Activated naive CD8-positive, alpha-beta T cell treated with anti-CD3 and anti-CD28 coated beads for 36 hours (primary cell): ENCODE data around the gene EVC. TPM values are rescaled to one million over a fixed set of nuclear protein-coding genes. Genes with fewer than 3 reads are reported as not detected.
"Not testable (repeated sequence)": the region's sequence is repeated elsewhere in the genome, so short reads cannot be mapped to it uniquely, and the experiment has no call there.

ENCODE experiments used
- DNase-seq: peaks from one replicate; pipeline ENCODE4 v3.0.0; 2021
- H3K27ac Mint-ChIP-seq: one replicate; pipeline ENCODE4 v1.8.0; 2022; ENCODE audit warnings: mild to moderate bottlenecking, moderate library complexity, mixed read lengths
- H3K27me3 Mint-ChIP-seq: one replicate; pipeline ENCODE4 v1.8.0; 2022; ENCODE audit warnings: mild to moderate bottlenecking, mixed read lengths
- H3K36me3 Mint-ChIP-seq: one replicate; pipeline ENCODE4 v1.8.0; 2021; ENCODE audit warnings: mild to moderate bottlenecking, mixed read lengths
- H3K4me1 Mint-ChIP-seq: one replicate; pipeline ENCODE4 v1.8.0; 2021; ENCODE audit warnings: mixed read lengths
- H3K4me3 Mint-ChIP-seq: one replicate; pipeline ENCODE4 v1.8.0; 2022; ENCODE audit warnings: mild to moderate bottlenecking, moderate library complexity, mixed read lengths
- H3K9me3 Mint-ChIP-seq: one replicate; pipeline ENCODE4 v1.8.0; 2022; ENCODE audit warnings: mixed read lengths
- total RNA-seq, 2 experiments: library from RNA; stranded (reverse); gene quantifications; one replicate each; pipeline ENCODE4 v1.2.3, GENCODE V29; 2021

EVC gene
- total RNA-seq, 2 experiments from 2014 or later: 0.06 to 0.08 TPM

DNA sequence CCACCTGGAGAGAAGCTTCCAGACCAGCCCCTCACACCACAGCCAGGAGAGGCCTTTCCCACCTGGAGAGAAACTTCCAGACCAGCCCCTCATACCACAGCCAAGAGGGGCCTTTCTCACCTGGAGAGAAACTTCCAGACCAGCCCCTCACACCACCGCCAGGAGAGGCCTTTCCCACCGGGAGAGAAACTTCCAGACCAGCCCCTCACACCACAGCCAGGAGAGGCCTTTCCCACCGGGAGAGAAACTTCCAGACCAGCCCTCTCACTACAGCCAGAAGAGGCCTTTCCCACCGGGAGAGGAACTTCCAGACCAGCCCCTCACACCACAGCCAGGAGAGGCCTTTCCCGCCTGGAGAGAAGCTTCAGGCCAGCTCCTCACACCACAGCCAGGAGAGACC is 101.1 kb downstream of the EVC start:
- H3K27ac Mint-ChIP-seq, DNase-seq, H3K27me3 Mint-ChIP-seq, H3K4me1 Mint-ChIP-seq, H3K9me3 Mint-ChIP-seq, H3K4me3 Mint-ChIP-seq, H3K36me3 Mint-ChIP-seq: not testable (repeated sequence)

DNA sequence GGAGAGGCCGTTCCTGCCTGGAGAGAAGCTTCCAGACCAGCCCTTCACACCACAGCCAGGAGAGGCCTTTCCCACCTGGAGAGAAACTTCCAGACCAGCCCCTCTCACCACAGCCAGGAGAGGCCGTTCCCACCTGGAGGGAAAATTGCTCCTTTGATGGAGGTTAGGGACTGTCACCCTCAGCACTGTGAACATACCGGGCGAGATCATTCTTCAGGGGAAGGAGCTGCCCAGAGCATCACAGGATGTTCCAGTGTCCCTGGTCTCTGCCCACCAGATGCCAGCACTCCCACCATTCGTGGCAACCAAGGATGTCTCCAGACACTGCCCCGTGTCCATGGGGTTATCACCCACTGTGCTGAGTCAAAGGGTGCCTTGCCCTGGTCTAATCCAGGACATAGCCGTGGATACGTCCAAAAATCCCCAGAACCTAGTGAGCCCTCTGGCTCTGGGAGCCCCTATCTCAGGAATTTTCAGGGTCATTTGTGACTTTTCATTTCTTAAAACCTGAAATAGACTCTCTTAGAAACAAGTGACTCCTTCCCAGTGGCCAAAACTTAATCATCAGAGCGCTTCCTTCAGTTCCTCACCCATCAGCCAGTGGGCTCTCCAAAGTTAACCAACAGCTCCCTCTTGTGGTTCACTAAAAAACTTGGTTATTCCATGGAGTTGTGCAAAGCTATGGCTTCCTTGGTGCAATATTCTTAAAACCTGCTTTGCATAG is 101.7 kb downstream of the EVC start:
- Mint-ChIP-seq H3K36me3 (no peaks in the 10 kb centered on the region), H3K9me3 (no peaks in the 10 kb centered on the region), H3K4me3 (no peak overlapping the region), H3K27me3 (no peaks in the 10 kb centered on the region), H3K4me1 (no peaks in the 10 kb centered on the region), H3K27ac (no peak overlapping the region)
- DNase-seq: peak; percentile 10

DNA sequence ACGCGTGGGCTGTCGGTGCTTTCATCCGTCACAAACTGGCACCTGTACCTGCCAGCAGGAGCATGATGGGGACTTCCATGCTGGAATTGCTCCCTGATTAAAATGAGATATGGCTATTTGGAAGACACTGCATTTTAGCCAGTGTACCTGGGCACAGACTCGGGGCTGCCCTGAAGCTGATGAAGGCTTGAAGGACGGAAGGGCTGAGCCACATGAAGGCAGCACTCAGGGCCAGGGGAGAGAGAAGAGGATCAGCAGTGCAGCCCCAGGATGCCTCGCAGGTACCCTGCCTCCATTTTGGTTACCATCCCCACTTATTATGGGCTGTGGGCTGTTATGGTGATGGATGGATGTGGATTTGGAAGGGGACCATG is 102.9 kb downstream of the EVC start:
- H3K27ac Mint-ChIP-seq: no peak overlapping the region
- H3K9me3 Mint-ChIP-seq: no peaks in the 10 kb centered on the region
- H3K27me3 Mint-ChIP-seq: no peaks in the 10 kb centered on the region
- H3K4me1 Mint-ChIP-seq: no peaks in the 10 kb centered on the region
- no peaks in the 10 kb centered on the region for H3K36me3 Mint-ChIP-seq
- no peak overlapping the region for H3K4me3 Mint-ChIP-seq
- DNase-seq: no peak

DNA sequence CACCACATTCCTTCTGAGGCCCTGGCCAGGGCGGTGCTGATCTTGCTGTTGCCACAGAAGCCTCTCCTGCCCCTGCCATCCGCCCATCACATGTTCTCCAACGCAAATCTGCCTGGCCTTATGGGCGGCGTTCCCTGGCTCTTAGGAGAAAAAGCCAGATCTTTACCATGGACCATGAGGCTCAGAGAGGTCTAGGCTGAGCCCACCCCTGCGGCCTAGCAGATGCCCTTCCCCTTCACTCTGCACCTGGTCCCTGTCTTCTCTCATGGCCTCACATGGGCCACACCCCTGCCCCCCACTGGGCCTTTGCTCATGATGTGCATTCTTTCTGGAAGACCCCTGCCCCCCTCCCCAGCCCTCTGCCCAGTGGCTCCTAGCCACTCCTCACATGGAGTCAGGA is 103.4 kb downstream of the EVC start:
- Mint-ChIP-seq H3K27me3 (no peaks in the 10 kb centered on the region), H3K27ac (no peak overlapping the region)

DNA sequence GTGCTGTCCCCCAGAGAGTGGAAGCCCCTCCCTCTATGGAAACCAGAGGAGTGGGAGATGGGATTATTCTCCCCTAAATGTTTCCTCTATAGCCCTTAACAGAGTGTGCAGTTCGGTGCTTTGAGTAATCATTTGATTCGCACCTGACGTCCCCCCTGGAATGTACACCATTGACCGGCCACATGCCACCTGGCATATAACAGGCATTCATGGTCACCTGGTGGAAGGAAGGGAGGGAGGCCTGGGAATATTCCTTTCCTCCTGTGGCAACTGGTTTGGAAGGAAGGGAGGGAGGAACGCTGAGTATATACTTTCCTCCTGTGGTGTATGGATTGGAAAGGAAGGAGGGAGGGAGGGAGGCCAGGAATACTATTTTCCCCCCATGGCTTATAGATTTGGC is 104.6 kb downstream of the EVC start:
- no peak overlapping the region for H3K27ac Mint-ChIP-seq

More for the DNA sequence above, 103.4 kb downstream of the EVC start:
- H3K9me3 Mint-ChIP-seq: no peaks in the 10 kb centered on the region
- no peak overlapping the region for H3K4me3 Mint-ChIP-seq
- no peaks in the 10 kb centered on the region for H3K36me3 Mint-ChIP-seq
- no peaks in the 10 kb centered on the region for H3K4me1 Mint-ChIP-seq
- DNase-seq: no peak

DNA sequence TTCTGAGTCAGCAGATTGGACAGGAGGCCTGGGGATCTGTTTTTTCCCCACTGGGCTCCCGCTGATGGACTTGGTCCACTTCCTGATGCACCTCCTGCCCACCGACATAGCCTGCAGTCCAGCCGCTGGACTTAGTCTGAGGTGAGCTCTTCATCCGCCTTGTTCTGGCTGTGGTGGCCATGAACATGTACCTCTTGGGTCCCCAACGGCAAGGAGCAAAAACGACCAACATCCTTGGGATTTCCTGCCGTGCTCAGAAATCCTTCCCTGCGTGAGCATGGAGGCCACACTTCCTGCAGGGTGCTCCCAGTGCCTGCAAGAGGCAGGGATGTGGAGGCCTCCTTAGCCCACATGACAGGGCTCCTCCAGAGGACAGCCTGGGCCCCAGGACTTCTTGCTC is 105.1 kb downstream of the EVC start:
- no peaks in the 10 kb centered on the region for H3K36me3 Mint-ChIP-seq
- H3K27me3 Mint-ChIP-seq: no peaks in the 10 kb centered on the region
- no peak for DNase-seq
- H3K9me3 Mint-ChIP-seq: no peaks in the 10 kb centered on the region
- H3K27ac Mint-ChIP-seq: no peak overlapping the region
- no peaks in the 10 kb centered on the region for H3K4me1 Mint-ChIP-seq
- no peak overlapping the region for H3K4me3 Mint-ChIP-seq

More for the DNA sequence above, 104.6 kb downstream of the EVC start:
- Mint-ChIP-seq H3K9me3 (no peaks in the 10 kb centered on the region), H3K36me3 (no peaks in the 10 kb centered on the region), H3K4me1 (no peaks in the 10 kb centered on the region), H3K4me3 (no peak overlapping the region), H3K27me3 (no peaks in the 10 kb centered on the region)
- DNase-seq: no peak

DNA sequence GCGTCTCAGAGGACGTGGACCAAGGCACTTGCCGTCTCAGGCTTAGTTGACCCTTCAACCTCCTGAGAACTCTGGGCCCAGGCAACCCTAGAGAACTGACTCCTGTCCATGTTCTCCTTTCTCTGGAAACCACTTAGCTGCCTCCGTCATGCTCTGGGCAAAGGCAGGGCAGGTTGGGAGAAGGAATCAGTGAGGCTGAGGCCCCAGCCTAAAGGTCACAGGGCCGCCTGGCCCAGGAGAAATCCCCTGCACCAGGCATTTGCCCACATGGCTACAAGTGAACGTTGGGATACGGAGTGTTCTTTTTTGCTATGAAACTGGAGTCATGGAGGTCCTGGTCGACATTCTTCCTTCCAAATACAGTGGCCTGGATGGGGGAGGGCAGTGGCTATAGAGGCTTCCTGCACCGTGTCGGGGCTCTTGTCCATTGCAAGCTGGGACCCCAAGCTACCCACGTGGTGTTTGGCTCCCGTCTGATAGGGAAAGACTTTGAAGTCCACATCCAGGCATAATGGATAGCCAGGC is 105.9 kb downstream of the EVC start:
- no peak overlapping the region for H3K27ac Mint-ChIP-seq
- DNase-seq: no peak
- H3K9me3 Mint-ChIP-seq: no peaks in the 10 kb centered on the region
- H3K4me1 Mint-ChIP-seq: no peaks in the 10 kb centered on the region
- no peak overlapping the region for H3K4me3 Mint-ChIP-seq
- no peaks in the 10 kb centered on the region for H3K36me3 Mint-ChIP-seq
- no peaks in the 10 kb centered on the region for H3K27me3 Mint-ChIP-seq

DNA sequence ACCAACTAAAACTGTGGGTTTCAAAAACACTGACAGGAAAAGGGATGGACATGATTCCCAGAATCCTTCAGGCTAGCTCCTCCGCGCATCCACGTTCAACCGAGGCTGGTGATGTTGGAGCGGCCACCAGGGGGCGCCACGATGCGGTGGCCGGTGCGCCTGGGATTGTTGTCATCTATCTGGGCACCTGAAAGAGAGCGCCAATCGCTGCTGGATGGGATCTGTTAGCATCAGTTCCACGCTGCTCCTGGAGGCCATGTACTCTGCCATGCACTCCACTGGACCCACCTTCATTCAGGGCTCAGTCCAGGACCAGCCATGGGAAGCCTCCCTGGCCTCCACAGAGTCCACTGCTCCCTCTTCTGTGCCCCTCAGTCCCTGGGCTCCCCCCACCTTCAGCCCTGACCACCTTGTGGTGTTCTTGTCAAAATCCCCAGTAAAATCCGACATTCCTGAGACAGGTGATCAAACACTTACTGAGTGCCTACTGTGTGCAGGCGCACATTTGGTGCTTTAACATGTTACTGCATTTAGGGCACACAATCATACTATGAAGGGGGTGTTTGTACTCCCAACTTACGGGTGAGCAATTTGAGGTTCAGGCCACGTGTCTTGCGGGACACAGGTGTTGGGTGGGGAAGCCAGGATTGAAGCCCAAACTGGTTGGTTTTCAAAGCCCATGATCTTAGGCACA is 110.8 kb downstream of the EVC start:
- Mint-ChIP-seq H3K27ac (no peak overlapping the region), H3K9me3 (no peaks in the 10 kb centered on the region), H3K36me3 (no peaks in the 10 kb centered on the region), H3K27me3 (no peaks in the 10 kb centered on the region), H3K4me3 (no peak overlapping the region), H3K4me1 (peaks cover 2% of the 10 kb centered on the region)
- no peak for DNase-seq

DNA sequence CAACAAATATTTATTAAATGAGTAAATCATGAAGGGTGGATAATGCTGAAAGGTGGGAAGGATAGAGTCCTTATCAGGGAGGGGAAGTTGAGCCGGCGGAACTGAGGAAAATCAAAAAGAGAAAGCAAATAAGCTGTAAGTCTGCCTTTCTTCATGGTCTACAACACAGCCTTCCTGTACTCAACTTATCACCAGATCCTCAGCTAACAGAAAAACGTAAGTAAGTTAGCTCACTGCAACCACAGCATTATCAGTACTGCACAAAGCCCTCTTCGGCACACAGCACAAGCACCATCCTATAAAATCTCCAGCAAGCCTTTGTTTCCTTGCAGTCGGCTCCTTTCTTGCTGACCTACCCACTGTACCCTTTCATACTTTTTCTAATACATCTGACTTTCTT is 111.6 kb downstream of the EVC start:
- DNase-seq: no peak
- Mint-ChIP-seq H3K4me3 (no peak overlapping the region), H3K4me1 (peaks cover 2% of the 10 kb centered on the region), H3K27ac (no peak overlapping the region), H3K9me3 (no peaks in the 10 kb centered on the region), H3K36me3 (no peaks in the 10 kb centered on the region), H3K27me3 (no peaks in the 10 kb centered on the region)

DNA sequence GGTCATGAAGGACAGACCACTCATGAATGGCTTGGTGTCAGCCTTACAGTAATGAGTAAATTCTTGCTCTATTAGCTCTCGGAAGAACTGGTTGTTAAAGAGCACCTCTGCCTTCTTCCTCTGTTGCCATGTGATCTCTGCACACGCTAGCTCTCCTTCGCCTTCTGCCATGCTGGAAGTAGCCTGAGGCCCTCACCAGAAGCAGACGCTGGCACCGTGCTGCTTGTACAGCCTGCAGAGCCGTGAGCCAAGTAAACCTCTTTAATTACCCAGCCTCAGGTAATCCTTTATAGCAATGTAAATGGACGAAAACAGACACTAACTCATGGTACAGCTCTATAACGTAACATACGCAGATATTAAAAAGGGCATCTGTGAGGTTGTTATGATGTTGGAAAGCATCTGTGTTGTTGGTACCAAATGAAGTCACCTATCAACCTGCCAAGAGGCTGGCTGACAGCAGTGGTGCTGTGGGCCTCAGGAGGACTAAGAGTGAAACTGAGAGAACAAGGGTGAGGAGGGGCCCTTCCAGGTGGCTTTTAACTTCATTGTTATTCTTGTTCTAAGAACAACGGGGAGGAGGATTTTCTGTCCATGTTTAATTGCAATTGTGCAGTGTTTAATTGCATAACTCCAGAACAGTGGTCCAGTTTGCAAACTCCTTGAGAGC is 112.7 kb downstream of the EVC start:
- Mint-ChIP-seq H3K9me3 (no peaks in the 10 kb centered on the region), H3K27ac (no peak overlapping the region), H3K36me3 (no peaks in the 10 kb centered on the region), H3K4me1 (peaks cover 2% of the 10 kb centered on the region), H3K27me3 (peaks cover 4% of the 10 kb centered on the region), H3K4me3 (no peak overlapping the region)
- no peak for DNase-seq

DNA sequence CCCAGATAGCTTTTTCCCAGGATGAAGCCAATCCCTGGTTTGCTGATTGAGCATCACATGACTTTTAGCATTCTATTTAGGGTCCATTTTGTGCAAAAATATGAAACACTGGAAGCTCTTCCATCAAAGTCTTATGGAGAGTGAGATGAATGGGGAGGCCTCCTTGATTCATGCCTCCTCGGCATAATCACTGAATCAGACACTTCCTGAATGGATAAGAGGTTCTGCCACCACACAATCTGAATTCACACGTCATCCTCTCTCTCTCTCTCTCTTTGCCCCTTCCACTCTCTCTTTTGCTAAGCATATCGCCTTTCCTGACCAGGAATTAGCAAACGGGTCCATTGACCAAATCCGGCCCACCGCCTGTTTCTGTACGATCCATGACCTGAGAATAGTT is 113.2 kb downstream of the EVC start:
- H3K4me3 Mint-ChIP-seq: no peak overlapping the region
- peaks cover 2% of the 10 kb centered on the region for H3K4me1 Mint-ChIP-seq
- H3K27ac Mint-ChIP-seq: no peak overlapping the region
- no peaks in the 10 kb centered on the region for H3K9me3 Mint-ChIP-seq
- no peaks in the 10 kb centered on the region for H3K36me3 Mint-ChIP-seq
- no peak for DNase-seq
- H3K27me3 Mint-ChIP-seq: peaks cover 4% of the 10 kb centered on the region

DNA sequence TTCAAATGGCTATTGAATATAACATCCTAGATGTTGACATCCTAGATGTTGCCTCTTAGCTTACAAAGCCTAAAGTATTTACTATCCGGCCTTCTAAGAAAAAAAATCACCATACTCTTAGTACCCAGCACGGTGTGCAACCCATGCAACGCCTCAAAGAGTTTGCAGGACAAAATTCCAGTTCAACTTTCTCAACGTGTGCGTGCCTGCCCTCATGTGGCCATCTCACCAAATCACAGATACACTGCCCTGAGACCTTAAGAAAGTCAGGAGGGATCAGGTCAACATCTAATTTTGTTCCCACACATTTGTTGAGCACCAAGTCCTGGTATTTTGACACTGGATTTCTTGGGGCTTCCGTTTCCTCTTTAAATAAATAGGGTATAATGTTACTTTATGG is 113.6 kb downstream of the EVC start:
- H3K36me3 Mint-ChIP-seq: no peaks in the 10 kb centered on the region
- H3K27ac Mint-ChIP-seq: no peak overlapping the region
- H3K27me3 Mint-ChIP-seq: peaks cover 4% of the 10 kb centered on the region
- peaks cover 2% of the 10 kb centered on the region for H3K4me1 Mint-ChIP-seq
- H3K4me3 Mint-ChIP-seq: no peak overlapping the region
- no peaks in the 10 kb centered on the region for H3K9me3 Mint-ChIP-seq
- DNase-seq: no peak

DNA sequence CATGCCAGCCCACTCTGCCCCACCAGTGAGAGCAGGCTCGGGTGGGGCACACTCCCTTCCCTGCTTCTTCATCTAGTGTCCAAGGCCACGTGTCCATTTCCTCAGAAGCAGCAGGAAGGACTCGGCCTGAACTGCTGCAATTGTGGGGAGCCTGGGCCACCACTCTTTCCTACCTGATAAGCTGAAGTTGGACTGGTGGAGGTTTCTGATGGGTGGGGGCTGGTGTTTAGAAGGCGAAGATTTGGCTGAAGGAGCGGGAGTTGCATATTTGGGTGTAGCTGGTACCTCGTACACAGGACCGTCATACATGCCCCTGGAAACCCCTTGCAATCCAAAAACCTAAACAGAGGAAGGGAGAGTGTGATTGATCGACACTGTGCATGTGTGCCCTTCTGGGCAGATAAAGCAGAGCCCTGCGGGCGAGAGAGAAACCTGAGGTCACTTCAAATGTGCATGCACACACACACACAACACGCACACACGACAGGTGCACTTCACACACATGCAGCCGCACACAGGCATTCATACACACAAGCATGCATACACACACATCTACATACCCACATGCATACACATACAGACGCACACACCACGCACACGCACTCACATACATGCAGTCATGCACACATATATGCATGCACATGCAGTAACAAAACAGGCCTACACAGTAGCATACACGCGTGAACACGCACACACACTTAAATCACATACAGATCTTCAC is 114.5 kb downstream of the EVC start:
- Mint-ChIP-seq H3K9me3 (no peaks in the 10 kb centered on the region), H3K4me1 (peaks cover 2% of the 10 kb centered on the region), H3K27ac (no peak overlapping the region), H3K27me3 (peaks cover 4% of the 10 kb centered on the region), H3K4me3 (no peak overlapping the region), H3K36me3 (no peaks in the 10 kb centered on the region)
- no peak for DNase-seq

DNA sequence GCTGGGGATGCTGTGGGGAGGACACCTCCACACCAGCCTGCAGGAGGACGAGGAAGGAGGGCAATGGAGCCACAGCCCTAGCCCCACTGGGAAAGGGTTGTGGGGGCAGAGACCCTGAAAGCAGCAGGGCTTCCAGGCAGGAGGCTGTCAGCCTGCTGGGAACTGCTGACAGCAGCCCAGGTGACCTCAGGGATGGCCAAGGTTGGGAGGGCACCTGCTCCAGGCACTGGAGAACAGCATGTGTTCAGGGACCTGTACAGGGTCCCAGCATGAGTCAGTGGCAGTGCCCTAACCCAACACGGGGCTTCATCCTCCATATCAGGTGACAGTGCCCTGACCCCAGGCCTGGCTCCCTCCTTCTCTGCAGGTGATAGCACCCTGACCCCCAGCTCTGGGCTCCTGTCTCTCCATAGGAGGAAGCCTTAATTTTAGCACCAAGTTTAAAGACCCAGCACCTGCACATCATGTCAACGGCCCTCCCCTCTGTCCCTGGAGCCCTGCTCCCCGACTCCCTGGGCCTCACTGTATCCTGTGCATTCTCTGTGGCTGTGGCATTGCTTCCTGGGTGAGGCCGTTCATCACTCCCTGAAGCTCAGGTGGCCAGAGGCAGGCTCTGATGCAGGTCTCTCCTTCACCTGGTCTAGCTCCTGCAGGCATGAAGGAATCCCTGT is 115.6 kb downstream of the EVC start:
- H3K9me3 Mint-ChIP-seq: no peaks in the 10 kb centered on the region

More for the DNA sequence above, 115.6 kb downstream of the EVC start:
- H3K36me3 Mint-ChIP-seq: no peaks in the 10 kb centered on the region
- H3K4me3 Mint-ChIP-seq: no peak overlapping the region
- peaks cover 4% of the 10 kb centered on the region for H3K27me3 Mint-ChIP-seq
- H3K27ac Mint-ChIP-seq: no peak overlapping the region
- DNase-seq: no peak
- H3K4me1 Mint-ChIP-seq: peaks cover 2% of the 10 kb centered on the region
